ENCODE results near the gene TPD52L1. TPM values are rescaled to one million over a fixed set of nuclear protein-coding genes. Genes with fewer than 3 reads are reported as not detected.

The TPD52L1 gene
- total RNA-seq, 1 donor from 2014 or later: 48.0 TPM

DNA sequence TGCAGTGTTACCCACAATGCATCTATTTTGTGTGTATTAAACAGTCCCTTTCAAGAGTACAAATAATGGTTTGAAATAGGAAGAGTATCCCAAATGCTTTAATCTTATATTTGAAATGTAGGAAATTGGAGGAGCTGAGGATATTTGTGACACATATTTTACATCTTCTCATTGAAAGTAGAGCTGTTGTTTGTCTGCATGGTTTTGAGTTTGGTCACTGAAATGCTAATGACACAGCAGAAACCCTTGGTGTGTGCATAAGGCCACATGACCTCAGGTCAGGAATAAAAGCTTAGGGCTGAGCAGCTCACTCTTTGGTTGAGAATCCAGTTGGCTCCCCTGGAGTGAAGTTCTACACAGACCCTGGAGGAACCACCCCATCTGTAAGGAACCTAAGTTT lies 49.8 kb downstream of the TPD52L1 start:
- H3K4me3 Mint-ChIP-seq (ENCODE audit: unreplicated experiment): no peak overlapping the region
- H3K27ac Mint-ChIP-seq (ENCODE audit: unreplicated experiment): peak overlapping the region; percentile 100
- TF ChIP-seq, protein P1, sequence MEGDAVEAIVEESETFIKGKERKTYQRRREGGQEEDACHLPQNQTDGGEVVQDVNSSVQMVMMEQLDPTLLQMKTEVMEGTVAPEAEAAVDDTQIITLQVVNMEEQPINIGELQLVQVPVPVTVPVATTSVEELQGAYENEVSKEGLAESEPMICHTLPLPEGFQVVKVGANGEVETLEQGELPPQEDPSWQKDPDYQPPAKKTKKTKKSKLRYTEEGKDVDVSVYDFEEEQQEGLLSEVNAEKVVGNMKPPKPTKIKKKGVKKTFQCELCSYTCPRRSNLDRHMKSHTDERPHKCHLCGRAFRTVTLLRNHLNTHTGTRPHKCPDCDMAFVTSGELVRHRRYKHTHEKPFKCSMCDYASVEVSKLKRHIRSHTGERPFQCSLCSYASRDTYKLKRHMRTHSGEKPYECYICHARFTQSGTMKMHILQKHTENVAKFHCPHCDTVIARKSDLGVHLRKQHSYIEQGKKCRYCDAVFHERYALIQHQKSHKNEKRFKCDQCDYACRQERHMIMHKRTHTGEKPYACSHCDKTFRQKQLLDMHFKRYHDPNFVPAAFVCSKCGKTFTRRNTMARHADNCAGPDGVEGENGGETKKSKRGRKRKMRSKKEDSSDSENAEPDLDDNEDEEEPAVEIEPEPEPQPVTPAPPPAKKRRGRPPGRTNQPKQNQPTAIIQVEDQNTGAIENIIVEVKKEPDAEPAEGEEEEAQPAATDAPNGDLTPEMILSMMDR (IDR thresholded peaks at IDR 0.05): no peak
- H3K36me3 Mint-ChIP-seq (ENCODE audit: low read depth): no peaks in the 10 kb centered on the region
- H3K27me3 Mint-ChIP-seq (ENCODE audit: low read depth): no peaks in the 10 kb centered on the region
- peaks cover 73% of the 10 kb centered on the region for H3K4me1 Mint-ChIP-seq (ENCODE audit: low read depth)
- no peak for DNase-seq (ENCODE audit: low spot score)
- H3K9me3 Mint-ChIP-seq (ENCODE audit: low read depth): peaks cover 4% of the 10 kb centered on the region

DNA sequence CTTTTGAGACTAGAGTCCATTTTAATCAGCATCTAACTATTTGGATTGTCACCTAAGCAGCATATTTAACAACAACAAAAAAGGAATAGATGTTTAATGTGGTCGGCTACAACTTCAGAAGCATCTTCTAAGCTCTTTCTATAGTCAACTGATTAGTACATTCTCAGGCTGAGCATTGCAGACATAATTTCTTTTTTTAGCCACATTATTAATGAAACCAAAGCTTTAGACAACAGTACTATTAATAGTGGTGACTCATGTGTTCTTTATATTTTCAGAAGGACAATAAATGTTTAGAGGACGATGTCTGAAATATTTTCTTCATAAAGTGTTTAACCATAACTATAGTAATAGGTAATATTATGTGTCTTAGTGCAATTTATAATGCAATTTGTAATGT lies 52.4 kb downstream of the TPD52L1 start:
- H3K27me3 Mint-ChIP-seq (ENCODE audit: low read depth): no peaks in the 10 kb centered on the region
- TF ChIP-seq, protein P1 (IDR thresholded peaks at IDR 0.05): no peak
- peaks cover 57% of the 10 kb centered on the region for H3K4me1 Mint-ChIP-seq (ENCODE audit: low read depth)
- H3K27ac Mint-ChIP-seq (ENCODE audit: unreplicated experiment): peak overlapping the region; percentile 68
- H3K4me3 Mint-ChIP-seq (ENCODE audit: unreplicated experiment): no peak overlapping the region
- H3K9me3 Mint-ChIP-seq (ENCODE audit: low read depth): no peaks in the 10 kb centered on the region
- H3K36me3 Mint-ChIP-seq (ENCODE audit: low read depth): no peaks in the 10 kb centered on the region
- DNase-seq (ENCODE audit: low spot score): no peak

DNA sequence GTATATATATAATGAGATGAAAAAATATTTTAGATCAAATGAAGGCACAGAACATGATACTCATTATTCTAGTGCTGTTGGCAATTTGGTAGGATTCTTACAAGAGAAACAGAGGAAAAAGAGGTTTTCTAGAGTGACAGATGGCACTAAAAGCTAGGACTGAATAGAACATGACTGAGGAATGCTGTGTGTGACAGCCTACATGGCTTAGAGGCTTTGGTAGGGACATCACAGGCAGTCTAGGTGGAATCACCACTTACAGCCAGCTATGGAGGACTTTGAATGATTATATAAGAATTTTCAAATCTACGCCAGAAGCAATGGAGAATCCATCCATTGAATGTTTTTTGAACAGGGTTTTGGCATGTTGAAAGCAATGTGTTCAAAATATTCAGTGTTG lies 52.8 kb downstream of the TPD52L1 start:
- DNase-seq (ENCODE audit: low spot score): no peak
- H3K4me3 Mint-ChIP-seq (ENCODE audit: unreplicated experiment): no peak overlapping the region
- H3K27me3 Mint-ChIP-seq (ENCODE audit: low read depth): no peaks in the 10 kb centered on the region
- H3K4me1 Mint-ChIP-seq (ENCODE audit: low read depth): peaks cover 52% of the 10 kb centered on the region
- TF ChIP-seq, protein P1 (IDR thresholded peaks at IDR 0.05): no peak
- peak overlapping the region; percentile 33 for H3K27ac Mint-ChIP-seq (ENCODE audit: unreplicated experiment)
- H3K9me3 Mint-ChIP-seq (ENCODE audit: low read depth): no peaks in the 10 kb centered on the region
- no peaks in the 10 kb centered on the region for H3K36me3 Mint-ChIP-seq (ENCODE audit: low read depth)

DNA sequence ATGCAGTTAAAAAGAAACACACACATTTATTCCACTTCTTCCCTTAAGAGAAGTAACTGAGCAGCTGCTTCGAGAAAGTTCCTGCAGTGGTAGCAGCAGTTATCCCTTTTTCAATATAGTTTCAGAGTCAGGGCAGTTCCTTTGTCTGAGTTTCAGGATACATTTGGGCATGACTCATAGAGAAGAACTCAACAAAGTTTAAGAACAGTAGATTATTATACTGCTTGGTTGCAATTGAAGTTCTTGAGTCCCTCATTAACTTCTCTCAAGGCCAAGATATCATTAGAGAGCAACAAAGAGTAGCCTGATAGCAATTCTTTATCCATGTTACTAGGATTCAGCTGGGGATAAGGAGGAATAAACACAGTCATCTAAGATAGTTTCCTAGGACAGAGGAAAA lies 54.4 kb downstream of the TPD52L1 start:
- TF ChIP-seq, protein P1 (IDR thresholded peaks at IDR 0.05): no peak
- Mint-ChIP-seq H3K36me3 (ENCODE audit: low read depth) (no peaks in the 10 kb centered on the region), H3K4me1 (ENCODE audit: low read depth) (peaks cover 40% of the 10 kb centered on the region), H3K27ac (ENCODE audit: unreplicated experiment) (peak overlapping the region; percentile 37), H3K4me3 (ENCODE audit: unreplicated experiment) (no peak overlapping the region), H3K9me3 (ENCODE audit: low read depth) (no peaks in the 10 kb centered on the region), H3K27me3 (ENCODE audit: low read depth) (no peaks in the 10 kb centered on the region)
- no peak for DNase-seq (ENCODE audit: low spot score)

DNA sequence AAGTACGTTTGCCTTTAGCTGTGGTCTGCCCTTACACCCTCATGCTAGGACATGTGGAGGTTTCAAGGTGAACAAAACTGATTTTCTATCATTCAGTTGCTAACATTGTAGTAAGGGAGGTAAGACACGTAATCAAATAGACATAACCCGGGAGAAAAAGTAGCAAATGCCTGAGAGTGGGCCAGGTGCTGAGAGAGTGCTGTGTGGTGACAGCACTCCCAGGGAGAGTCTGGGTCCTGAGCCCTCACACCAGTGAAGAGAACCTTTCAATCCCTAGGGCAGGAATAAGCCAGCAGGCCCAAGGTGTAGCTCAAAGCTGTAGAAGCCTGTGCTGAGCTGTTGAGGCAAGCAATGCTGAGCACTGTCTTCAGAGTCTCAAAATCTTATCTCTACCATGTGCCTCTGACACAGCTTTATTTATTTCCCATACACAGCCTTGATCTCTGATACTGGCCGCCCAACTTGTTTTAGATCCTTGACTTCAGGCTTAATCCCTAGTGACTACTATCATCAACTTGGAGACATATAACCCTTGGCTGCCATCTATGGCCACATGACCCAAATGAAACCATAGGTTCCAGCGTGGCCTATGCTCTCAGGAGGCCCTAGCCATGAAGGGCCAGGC lies 55.2 kb downstream of the TPD52L1 start:
- TF ChIP-seq, protein P1 (IDR thresholded peaks at IDR 0.05): no peak
- H3K4me1 Mint-ChIP-seq (ENCODE audit: low read depth): peaks cover 32% of the 10 kb centered on the region
- DNase-seq (ENCODE audit: low spot score): no peak
- no peak overlapping the region for H3K4me3 Mint-ChIP-seq (ENCODE audit: unreplicated experiment)
- no peaks in the 10 kb centered on the region for H3K27me3 Mint-ChIP-seq (ENCODE audit: low read depth)
- no peaks in the 10 kb centered on the region for H3K9me3 Mint-ChIP-seq (ENCODE audit: low read depth)
- no peaks in the 10 kb centered on the region for H3K36me3 Mint-ChIP-seq (ENCODE audit: low read depth)
- peak overlapping the region; percentile 45 for H3K27ac Mint-ChIP-seq (ENCODE audit: unreplicated experiment)

Data from chondrocyte (in vitro differentiated cells).